GM12891 (cell line): ENCODE results near the gene ACSBG1.

ENCODE experiments used
- DNase-seq: peaks from one replicate; pipeline ENCODE4 v3.0.0; 2011; ENCODE audit warnings: low spot score; ENCODE audit not compliant: insufficient read length
- FAIRE-seq: peaks from 2 replicates; lab custom pipeline; 2011; peaks lifted over from hg19 to GRCh38; lab: Jason Lieb, UNC
- PAX5 ChIP-seq: IDR thresholded peaks from 2 replicates; pipeline ENCODE4 v1.6.1; 2011; ENCODE audit warnings: low read length, moderate library complexity, mild to moderate bottlenecking; ENCODE audit not compliant: insufficient read depth, severe bottlenecking
- POLR2A ChIP-seq: IDR thresholded peaks from 2 replicates; pipeline ENCODE4 v1.6.1; 2011; ENCODE audit warnings: low read depth, low read length, control low read depth
- POLR2AphosphoS5 ChIP-seq: IDR thresholded peaks from 2 replicates; pipeline ENCODE4 v1.6.1; 2011; ENCODE audit warnings: low read depth, low read length, control low read depth
- POU2F2 ChIP-seq: IDR thresholded peaks from 2 replicates; pipeline ENCODE4 v1.6.1; 2011; ENCODE audit warnings: low read depth, mild to moderate bottlenecking, control low read depth, low read length, moderate library complexity
- SPI1 ChIP-seq: IDR thresholded peaks from 2 replicates; pipeline ENCODE4 v1.6.1; 2011; ENCODE audit warnings: low read depth, low read length, control low read depth
- TAF1 ChIP-seq: IDR thresholded peaks from 2 replicates; pipeline ENCODE4 v1.6.1; 2011; ENCODE audit warnings: low read depth, low read length, control low read depth

Gene ACSBG1

DNA sequence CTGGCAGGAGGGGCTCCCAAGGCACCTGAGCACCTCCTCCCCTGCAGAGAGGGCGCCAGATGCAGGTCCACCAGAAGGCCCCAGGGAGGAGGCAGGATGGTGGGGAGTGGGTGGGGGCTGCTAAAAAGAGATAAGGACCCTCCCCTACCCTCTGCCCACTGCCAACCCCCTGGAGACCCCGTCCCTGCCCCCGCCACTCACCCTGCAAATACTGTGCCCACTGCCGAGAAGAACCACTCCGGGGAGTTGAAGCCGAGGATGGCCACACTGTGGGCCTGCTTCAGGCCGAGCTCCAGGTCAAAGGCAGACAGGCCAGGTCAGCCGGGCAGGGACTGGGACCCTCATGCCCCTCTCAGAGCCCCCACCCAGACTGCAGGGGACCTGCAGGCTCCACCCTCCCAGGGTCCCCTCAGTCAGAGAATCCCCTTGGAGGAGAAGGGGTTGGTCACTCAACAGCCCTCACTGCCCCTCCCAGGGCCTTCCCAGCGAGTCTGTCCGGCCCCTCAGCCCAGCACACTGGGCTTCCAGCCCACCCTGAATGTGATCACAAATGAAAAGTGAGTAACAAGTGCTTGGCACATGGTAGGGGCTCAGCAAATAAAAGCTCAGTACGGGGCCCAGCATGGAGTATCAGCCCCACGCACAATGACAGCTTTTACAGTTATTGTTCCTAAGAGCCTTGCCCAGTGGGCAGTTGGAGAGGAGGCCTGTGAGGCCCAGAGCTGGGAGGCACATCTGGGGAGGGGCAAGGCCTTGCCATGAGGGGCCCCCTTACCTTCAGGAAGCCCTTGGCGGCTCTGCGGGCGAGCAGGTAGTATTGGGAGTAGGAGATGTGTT, 40.4 kb downstream of the ACSBG1 start:
- no peak for FAIRE-seq
- no peak for DNase-seq
- no peak for TF ChIP-seq SPI1
- no peak for TF ChIP-seq POLR2AphosphoS5
- no peak for TF ChIP-seq PAX5
- no peak for TF ChIP-seq POLR2A
- TF ChIP-seq TAF1 = no peak
- no peak for TF ChIP-seq POU2F2

DNA sequence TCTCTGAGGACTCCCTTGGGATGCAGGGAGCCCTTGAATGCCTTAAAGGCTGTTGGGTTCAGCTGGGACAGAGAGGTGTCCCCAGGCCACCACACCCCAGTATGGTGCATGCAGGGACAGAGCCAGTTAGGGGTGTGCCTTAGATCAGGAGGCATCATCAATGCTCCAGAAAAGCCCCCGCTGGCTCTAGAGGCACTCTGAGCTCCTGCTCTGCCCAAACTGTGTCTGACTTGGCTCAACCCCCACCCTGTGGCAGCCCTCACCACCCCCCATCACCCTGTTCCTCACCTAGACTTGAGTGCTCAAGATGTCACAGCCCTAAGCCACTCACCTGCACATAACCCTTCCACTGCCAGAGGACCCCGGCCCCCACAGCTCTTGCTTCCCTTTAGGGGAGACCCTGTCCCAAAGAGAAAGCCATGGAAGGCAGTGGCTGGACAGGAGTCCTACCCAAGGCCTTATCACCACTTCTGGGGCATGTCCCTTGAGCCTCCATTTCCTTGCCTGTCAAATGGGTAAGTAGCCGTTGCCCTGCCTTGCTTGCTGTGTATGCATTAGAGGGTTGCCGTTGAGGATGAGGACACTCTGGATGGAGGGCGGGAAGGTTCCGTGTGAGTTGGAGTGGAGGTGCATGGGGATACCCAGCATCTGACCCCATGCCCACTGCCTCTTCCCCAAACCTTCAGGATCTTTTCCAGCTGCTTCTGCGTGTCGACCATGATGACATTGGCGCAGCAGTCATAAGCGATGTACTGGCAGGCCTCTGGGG, 41.4 kb downstream of the ACSBG1 start:
- TF ChIP-seq SPI1 (no peak), POLR2A (no peak), POU2F2 (no peak), TAF1 (no peak), POLR2AphosphoS5 (no peak), PAX5 (no peak)
- FAIRE-seq (no peak), DNase-seq (no peak)

DNA sequence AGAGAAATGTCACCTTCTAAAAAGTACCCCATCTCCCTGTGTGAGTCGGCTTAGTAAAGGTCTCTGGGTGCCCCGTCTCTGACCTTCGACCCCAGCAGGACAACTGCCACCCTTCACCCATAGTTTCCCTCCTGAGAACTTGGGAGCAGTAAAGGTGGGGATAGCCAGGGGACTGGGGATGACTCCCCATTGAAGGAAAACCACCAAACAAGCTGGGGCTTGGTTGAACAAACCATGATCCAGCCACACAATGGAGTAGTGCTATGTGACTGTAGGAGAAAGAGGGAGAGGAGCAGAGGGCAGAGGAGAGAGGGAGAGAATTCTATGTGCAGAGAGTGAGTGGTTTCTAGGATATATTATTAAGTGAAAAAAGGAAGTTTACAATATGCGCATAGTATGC, 51.5 kb downstream of the ACSBG1 start:
- DNase-seq (no peak), FAIRE-seq (no peak)
- TF ChIP-seq POU2F2 (no peak), PAX5 (no peak), POLR2AphosphoS5 (no peak), SPI1 (no peak), TAF1 (no peak), POLR2A (no peak)

DNA sequence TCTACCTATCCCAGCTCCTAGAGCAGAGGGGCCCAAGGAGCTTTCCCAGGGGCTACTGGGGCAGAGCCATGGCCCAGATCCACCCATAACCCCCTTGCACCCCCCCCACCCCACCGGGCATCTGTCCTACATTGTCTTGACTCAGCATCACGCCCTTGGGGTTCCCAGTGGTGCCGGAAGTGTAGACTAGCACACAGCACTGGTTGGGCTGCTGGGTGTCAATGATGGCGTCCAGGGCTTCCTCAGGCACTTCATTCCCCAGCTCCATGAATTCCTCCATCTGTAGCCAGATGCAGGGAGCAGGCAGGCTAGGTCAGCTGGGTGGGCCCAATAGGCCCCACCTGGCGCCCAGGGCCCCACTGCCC, 52.0 kb downstream of the ACSBG1 start:
- DNase-seq = no peak
- no peak for TF ChIP-seq POU2F2
- TF ChIP-seq POLR2A = no peak
- no peak for TF ChIP-seq PAX5
- TF ChIP-seq TAF1 = no peak
- TF ChIP-seq POLR2AphosphoS5 = no peak
- TF ChIP-seq SPI1 = no peak
- no peak for FAIRE-seq

- DNase-seq (no peak), FAIRE-seq (peak; percentile 76)
- TF ChIP-seq TAF1 (no peak), POLR2AphosphoS5 (no peak), POU2F2 (no peak), POLR2A (no peak), PAX5 (no peak), SPI1 (no peak)
Observed at GRCh38 chr15:78179906-78180305, 54.5 kb downstream of the ACSBG1 start.

- FAIRE-seq = no peak
- no peak for TF ChIP-seq POU2F2
- no peak for TF ChIP-seq TAF1
- no peak for TF ChIP-seq SPI1
- TF ChIP-seq POLR2AphosphoS5 = no peak
- TF ChIP-seq PAX5 = no peak
- TF ChIP-seq POLR2A = no peak
- no peak for DNase-seq
Observed at GRCh38 chr15:78179286-78179840, 55.0 kb downstream of the ACSBG1 start.

DNA sequence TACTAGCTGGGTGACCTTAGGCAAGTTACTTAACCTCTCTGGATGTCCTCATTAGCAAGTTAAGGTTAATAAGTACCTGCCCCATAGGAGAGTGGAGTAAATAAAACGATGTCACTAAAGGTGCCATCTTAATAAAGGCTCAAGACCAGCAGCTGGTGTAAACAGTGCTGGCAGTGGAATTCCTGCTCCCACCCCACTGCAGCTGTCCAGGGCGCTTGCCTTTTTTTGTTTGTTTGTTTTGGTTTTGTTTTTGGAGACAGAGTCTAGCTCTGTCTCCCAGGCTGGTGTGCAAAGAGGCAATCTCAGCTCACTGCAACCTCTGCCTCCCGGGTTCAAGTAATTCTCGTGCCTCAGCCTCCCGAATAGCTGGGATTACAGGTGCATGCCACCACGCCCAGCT, 56.3 kb downstream of the ACSBG1 start:
- TF ChIP-seq TAF1 = no peak
- no peak for TF ChIP-seq POLR2AphosphoS5
- TF ChIP-seq POLR2A = no peak
- TF ChIP-seq PAX5 = no peak
- no peak for TF ChIP-seq SPI1
- TF ChIP-seq POU2F2 = no peak
- DNase-seq (no peak), FAIRE-seq (no peak)

- no peak for FAIRE-seq
- no peak for TF ChIP-seq PAX5
- DNase-seq = no peak
Observed at GRCh38 chr15:78177447-78177873, 56.9 kb downstream of the ACSBG1 start.

DNA sequence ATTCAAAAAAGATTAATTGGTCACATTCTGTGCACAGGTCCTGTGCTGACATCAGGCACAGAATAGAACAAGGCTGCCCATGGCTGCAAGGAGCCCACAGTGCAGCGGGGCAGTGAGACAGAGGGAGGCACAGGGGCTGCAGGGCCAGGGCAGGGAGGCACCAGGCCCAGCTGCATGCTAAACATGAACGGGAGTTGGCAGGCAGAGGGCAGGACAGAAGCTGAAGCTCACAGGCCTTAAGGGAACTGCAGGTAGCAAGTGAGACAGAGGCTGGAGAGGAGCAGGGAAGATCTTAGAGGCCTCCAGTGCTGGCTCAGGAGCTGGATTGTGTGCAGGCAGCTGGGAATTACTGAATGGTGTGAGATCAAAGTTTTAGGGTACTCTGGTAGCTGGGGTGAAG, 59.0 kb downstream of the ACSBG1 start:
- TF ChIP-seq TAF1 (no peak), PAX5 (no peak), POLR2A (no peak), SPI1 (no peak), POU2F2 (no peak), POLR2AphosphoS5 (no peak)
- no peak for FAIRE-seq

GRCh38 chr15:78174401-78174800, 60.0 kb downstream of the ACSBG1 start:
- no peak for FAIRE-seq
- no peak for DNase-seq
- no peak for TF ChIP-seq POLR2AphosphoS5
- no peak for TF ChIP-seq TAF1
- no peak for TF ChIP-seq POU2F2
- TF ChIP-seq PAX5 = no peak
- no peak for TF ChIP-seq POLR2A
- TF ChIP-seq SPI1 = no peak

More for the DNA sequence above, 59.0 kb downstream of the ACSBG1 start:
- no peak for DNase-seq
